ENCODE measurements around the gene USP31.

DNA sequence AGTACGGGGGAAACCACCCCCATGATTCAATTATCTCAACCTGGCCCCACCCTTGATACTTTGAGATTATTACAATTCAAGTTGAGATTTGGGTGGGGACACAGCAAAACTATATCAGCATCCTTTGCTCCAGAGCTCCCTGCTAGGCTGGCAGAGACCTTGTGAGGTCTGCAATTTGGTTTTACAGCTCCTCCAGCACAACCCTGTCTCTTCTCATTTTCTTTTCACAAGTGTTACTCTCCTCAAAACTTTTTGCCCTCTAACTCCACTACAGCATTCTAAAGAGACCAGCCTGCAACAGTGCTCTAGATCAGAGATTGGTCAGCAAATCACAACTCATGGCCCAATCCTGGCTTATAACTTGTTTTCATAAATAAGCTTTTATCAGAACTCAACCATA is 114.0 kb downstream of the USP31 start:
- TF ChIP-seq BACH2 (CRISPR knock-in tag; IDR thresholded peaks at IDR 0.05; ENCODE audit: borderline replicate concordance) = no peak
- no peak for TF ChIP-seq OSR1 (CRISPR knock-in tag; IDR thresholded peaks at IDR 0.05)
- TF ChIP-seq ZNF70 (CRISPR knock-in tag; IDR thresholded peaks at IDR 0.05) = no peak
- no peak for TF ChIP-seq ZFP3 (CRISPR knock-in tag; IDR thresholded peaks at IDR 0.05)
- no peak for TF ChIP-seq ZFP30 (CRISPR knock-in tag; IDR thresholded peaks at IDR 0.05)

Measured in SK-N-SH treated with all-trans-retinoic acid at 6 μM for 48 hours (cell line).